ENCODE results near the gene RFTN1. TPM values are rescaled to one million over a fixed set of nuclear protein-coding genes. Genes with fewer than 3 reads are reported as not detected.

Gene RFTN1
- total RNA-seq, 1 donor from 2014 or later: 25.0 TPM

GRCh38 chr3:16374047-16374934 is 139.2 kb downstream of the RFTN1 start:
- DNase-seq (peak; percentile 41), ATAC-seq (peak; percentile 32)
- intact Hi-C loops (cut with micrococcal nuclease): loop anchor here (5.0 kb wide), 1 partner anchor 143 kb away; no protein-coding TSS in a partner anchor

GRCh38 chr3:16373341-16373946 is 140.1 kb downstream of the RFTN1 start:
- intact Hi-C loops (cut with micrococcal nuclease): loop anchor here (5.0 kb wide), 1 partner anchor 144 kb away; no protein-coding TSS in a partner anchor
- DNase-seq (no peak), ATAC-seq (peak; percentile 2)

- intact Hi-C loops (cut with micrococcal nuclease): loop anchor here (5.0 kb wide), 1 partner anchor 145 kb away; no protein-coding TSS in a partner anchor
- no peak for DNase-seq
- ATAC-seq: peak; percentile 22
Measured at GRCh38 chr3:16372362-16373292, 140.9 kb downstream of the RFTN1 start.

GRCh38 chr3:16370872-16371740 is 142.4 kb downstream of the RFTN1 start:
- intact Hi-C loops (cut with micrococcal nuclease): loop anchor here (5.0 kb wide), 1 partner anchor 146 kb away; no protein-coding TSS in a partner anchor
- peak; percentile 62 for DNase-seq
- peak; percentile 55 for ATAC-seq

- no peak for ATAC-seq
- DNase-seq: no peak
- intact Hi-C loops (cut with micrococcal nuclease): loop anchor here (5.0 kb wide), 1 partner anchor 147 kb away; no protein-coding TSS in a partner anchor
Measured at GRCh38 chr3:16370503-16370871, 143.0 kb downstream of the RFTN1 start.

GRCh38 chr3:16369885-16370284 is 143.6 kb downstream of the RFTN1 start:
- no peak for ATAC-seq
- no peak for DNase-seq
- intact Hi-C loops (cut with micrococcal nuclease): loop anchor here (5.0 kb wide), 1 partner anchor 147 kb away; no protein-coding TSS in a partner anchor

GRCh38 chr3:16369276-16369675 is 144.2 kb downstream of the RFTN1 start:
- no peak for ATAC-seq
- intact Hi-C loops (cut with micrococcal nuclease): no loop called here
- no peak for DNase-seq

GRCh38 chr3:16366581-16366980 is 146.9 kb downstream of the RFTN1 start:
- intact Hi-C loops (cut with micrococcal nuclease): no loop called here
- DNase-seq: no peak

GRCh38 chr3:16365491-16366128 is 147.9 kb downstream of the RFTN1 start:
- DNase-seq (no peak), ATAC-seq (no peak)
- intact Hi-C loops (cut with micrococcal nuclease): no loop called here

More at GRCh38 chr3:16366581-16366980, 146.9 kb downstream of the RFTN1 start:
- no peak for ATAC-seq

GRCh38 chr3:16364963-16365362 is 148.5 kb downstream of the RFTN1 start:
- intact Hi-C loops (cut with micrococcal nuclease): no loop called here
- DNase-seq (no peak), ATAC-seq (no peak)

- intact Hi-C loops (cut with micrococcal nuclease): no loop called here
- ATAC-seq: no peak
- no peak for DNase-seq
Measured at GRCh38 chr3:16364323-16364722, 149.2 kb downstream of the RFTN1 start.

GRCh38 chr3:16363636-16364035 is 149.9 kb downstream of the RFTN1 start:
- DNase-seq: no peak
- no peak for ATAC-seq
- intact Hi-C loops (cut with micrococcal nuclease): no loop called here

- DNase-seq (no peak), ATAC-seq (no peak)
- intact Hi-C loops (cut with micrococcal nuclease): no loop called here
Measured at GRCh38 chr3:16362770-16363169, 150.7 kb downstream of the RFTN1 start.

GRCh38 chr3:16361087-16361486 is 152.4 kb downstream of the RFTN1 start:
- peak; percentile 72 for ATAC-seq
- no peak for DNase-seq
- intact Hi-C loops (cut with micrococcal nuclease): no loop called here

GRCh38 chr3:16359331-16359730 is 154.2 kb downstream of the RFTN1 start:
- intact Hi-C loops (cut with micrococcal nuclease): no loop called here
- no peak for DNase-seq
- ATAC-seq: peak; percentile 51

- intact Hi-C loops (cut with micrococcal nuclease): no loop called here
- no peak for ATAC-seq
- no peak for DNase-seq
Measured at GRCh38 chr3:16358336-16358735, 155.2 kb downstream of the RFTN1 start.

- ATAC-seq (peak; percentile 49), DNase-seq (no peak)
- intact Hi-C loops (cut with micrococcal nuclease): no loop called here
Measured at GRCh38 chr3:16357186-16358121, 156.0 kb downstream of the RFTN1 start.

Data from left ventricle myocardium superior (tissue), 1 donor.